ENCODE results near the gene DHX36.

Gene DHX36

GRCh38 chr3:154243353-154243752, 80.9 kb downstream of the DHX36 start:
- H3K4me3 ChIP-seq (ENCODE audit: control insufficient read depth in 1 of 7, extremely low read depth in 1 of 7, insufficient read depth in 4 of 7, low read depth in 2 of 7, low read length in 6 of 7), result no peak overlapping the region
- H3K27me3 ChIP-seq (replicated peaks in 2 of 5; ENCODE audit: control insufficient read depth in 4 of 5, insufficient read depth in 5 of 5, low read length in 4 of 5), result no peaks in the 10 kb centered on the region
- no peak for DNase-seq
- no peaks in the 10 kb centered on the region for H3K4me1 ChIP-seq (ENCODE audit: control extremely low read depth in 1 of 4, control insufficient read depth in 4 of 4, insufficient read depth in 4 of 4, low read length in 3 of 4)
- H3K27ac ChIP-seq (ENCODE audit: insufficient read depth in 1 of 2, low read depth in 1 of 2, low read length in 2 of 2, poor library complexity in 1 of 2, severe bottlenecking in 2 of 2), result no peak overlapping the region
- CTCF ChIA-PET, result no interaction called here
- 92% methylated on average over 1 of the region's 2 CpGs for WGBS (ENCODE audit: insufficient coverage)
- no peaks in the 10 kb centered on the region for H3K36me3 ChIP-seq (ENCODE audit: control insufficient read depth in 4 of 4, insufficient read depth in 4 of 4, low read length in 3 of 4)
- POLR2A ChIA-PET, result no interaction called here
- no peaks in the 10 kb centered on the region for H3K9me3 ChIP-seq (ENCODE audit: control extremely low read depth in 1 of 5, control insufficient read depth in 4 of 5, insufficient read depth in 2 of 5, low read depth in 1 of 5, low read length in 4 of 5)

- Histone ChIP-seq H3K27ac (ENCODE audit: insufficient read depth in 1 of 2, low read depth in 1 of 2, low read length in 2 of 2, poor library complexity in 1 of 2, severe bottlenecking in 2 of 2) (no peak overlapping the region), H3K36me3 (ENCODE audit: control insufficient read depth in 4 of 4, insufficient read depth in 4 of 4, low read length in 3 of 4) (no peaks in the 10 kb centered on the region), H3K4me3 (ENCODE audit: control insufficient read depth in 1 of 7, extremely low read depth in 1 of 7, insufficient read depth in 4 of 7, low read depth in 2 of 7, low read length in 6 of 7) (no peak overlapping the region), H3K27me3 (replicated peaks in 2 of 5; ENCODE audit: control insufficient read depth in 4 of 5, insufficient read depth in 5 of 5, low read length in 4 of 5) (no peaks in the 10 kb centered on the region), H3K4me1 (ENCODE audit: control extremely low read depth in 1 of 4, control insufficient read depth in 4 of 4, insufficient read depth in 4 of 4, low read length in 3 of 4) (no peaks in the 10 kb centered on the region), H3K9me3 (ENCODE audit: control extremely low read depth in 1 of 5, control insufficient read depth in 4 of 5, insufficient read depth in 2 of 5, low read depth in 1 of 5, low read length in 4 of 5) (no peaks in the 10 kb centered on the region)
- WGBS (ENCODE audit: insufficient coverage), result 96% methylated on average over 4 of the region's 4 CpGs
- ChIA-PET CTCF (no interaction called here), POLR2A (no interaction called here)
- DNase-seq, result no peak
Measured at GRCh38 chr3:154242766-154243165, 81.5 kb downstream of the DHX36 start.

- DNase-seq, result no peak
- Histone ChIP-seq H3K36me3 (ENCODE audit: control insufficient read depth in 4 of 4, insufficient read depth in 4 of 4, low read length in 3 of 4) (no peaks in the 10 kb centered on the region), H3K27ac (ENCODE audit: insufficient read depth in 1 of 2, low read depth in 1 of 2, low read length in 2 of 2, poor library complexity in 1 of 2, severe bottlenecking in 2 of 2) (no peak overlapping the region), H3K27me3 (replicated peaks in 2 of 5; ENCODE audit: control insufficient read depth in 4 of 5, insufficient read depth in 5 of 5, low read length in 4 of 5) (no peaks in the 10 kb centered on the region), H3K4me1 (ENCODE audit: control extremely low read depth in 1 of 4, control insufficient read depth in 4 of 4, insufficient read depth in 4 of 4, low read length in 3 of 4) (no peaks in the 10 kb centered on the region), H3K4me3 (ENCODE audit: control insufficient read depth in 1 of 7, extremely low read depth in 1 of 7, insufficient read depth in 4 of 7, low read depth in 2 of 7, low read length in 6 of 7) (no peak overlapping the region), H3K9me3 (ENCODE audit: control extremely low read depth in 1 of 5, control insufficient read depth in 4 of 5, insufficient read depth in 2 of 5, low read depth in 1 of 5, low read length in 4 of 5) (no peaks in the 10 kb centered on the region)
- ChIA-PET POLR2A (no interaction called here), CTCF (no interaction called here)
- 96% methylated on average over 5 of the region's 5 CpGs for WGBS (ENCODE audit: insufficient coverage)
Measured at GRCh38 chr3:154241496-154241895, 82.8 kb downstream of the DHX36 start.

GRCh38 chr3:154240235-154240634, 84.1 kb downstream of the DHX36 start:
- H3K4me3 ChIP-seq (ENCODE audit: control insufficient read depth in 1 of 7, extremely low read depth in 1 of 7, insufficient read depth in 4 of 7, low read depth in 2 of 7, low read length in 6 of 7), result no peak overlapping the region
- H3K4me1 ChIP-seq (ENCODE audit: control extremely low read depth in 1 of 4, control insufficient read depth in 4 of 4, insufficient read depth in 4 of 4, low read length in 3 of 4), result no peaks in the 10 kb centered on the region
- H3K9me3 ChIP-seq (ENCODE audit: control extremely low read depth in 1 of 5, control insufficient read depth in 4 of 5, insufficient read depth in 2 of 5, low read depth in 1 of 5, low read length in 4 of 5), result no peaks in the 10 kb centered on the region
- H3K27me3 ChIP-seq (replicated peaks in 2 of 5; ENCODE audit: control insufficient read depth in 4 of 5, insufficient read depth in 5 of 5, low read length in 4 of 5), result no peaks in the 10 kb centered on the region
- POLR2A ChIA-PET, result no interaction called here
- no peak overlapping the region for H3K27ac ChIP-seq (ENCODE audit: insufficient read depth in 1 of 2, low read depth in 1 of 2, low read length in 2 of 2, poor library complexity in 1 of 2, severe bottlenecking in 2 of 2)
- no peaks in the 10 kb centered on the region for H3K36me3 ChIP-seq (ENCODE audit: control insufficient read depth in 4 of 4, insufficient read depth in 4 of 4, low read length in 3 of 4)
- 100% methylated on average over 2 of the region's 6 CpGs for WGBS (ENCODE audit: insufficient coverage)
- DNase-seq, result no peak
- CTCF ChIA-PET, result interaction anchor here (0.8 kb wide), 1 partner anchor 10 kb away, joined by 3 read pairs; no protein-coding TSS in a partner anchor

GRCh38 chr3:154236331-154236730, 88.0 kb downstream of the DHX36 start:
- H3K4me1 ChIP-seq (ENCODE audit: control extremely low read depth in 1 of 4, control insufficient read depth in 4 of 4, insufficient read depth in 4 of 4, low read length in 3 of 4), result no peaks in the 10 kb centered on the region
- H3K27ac ChIP-seq (ENCODE audit: insufficient read depth in 1 of 2, low read depth in 1 of 2, low read length in 2 of 2, poor library complexity in 1 of 2, severe bottlenecking in 2 of 2), result no peak overlapping the region
- H3K4me3 ChIP-seq (ENCODE audit: control insufficient read depth in 1 of 7, extremely low read depth in 1 of 7, insufficient read depth in 4 of 7, low read depth in 2 of 7, low read length in 6 of 7), result no peak overlapping the region
- no CpG with 5 or more reads among the region's 3 CpGs for WGBS (ENCODE audit: insufficient coverage)
- no peaks in the 10 kb centered on the region for H3K9me3 ChIP-seq (ENCODE audit: control extremely low read depth in 1 of 5, control insufficient read depth in 4 of 5, insufficient read depth in 2 of 5, low read depth in 1 of 5, low read length in 4 of 5)
- H3K36me3 ChIP-seq (ENCODE audit: control insufficient read depth in 4 of 4, insufficient read depth in 4 of 4, low read length in 3 of 4), result no peaks in the 10 kb centered on the region
- CTCF ChIA-PET, result interaction anchor here (1.4 kb wide), 1 partner anchor 17 kb away, joined by 4 read pairs; no protein-coding TSS in a partner anchor
- no peak for DNase-seq
- H3K27me3 ChIP-seq (replicated peaks in 2 of 5; ENCODE audit: control insufficient read depth in 4 of 5, insufficient read depth in 5 of 5, low read length in 4 of 5), result no peaks in the 10 kb centered on the region
- POLR2A ChIA-PET, result no interaction called here

- peaks cover 0 to 3% (median 0%) of the 10 kb centered on the region in 4 experiments for H3K4me1 ChIP-seq (ENCODE audit: control extremely low read depth in 1 of 4, control insufficient read depth in 4 of 4, insufficient read depth in 4 of 4, low read length in 3 of 4)
- H3K4me3 ChIP-seq (ENCODE audit: control insufficient read depth in 1 of 7, extremely low read depth in 1 of 7, insufficient read depth in 4 of 7, low read depth in 2 of 7, low read length in 6 of 7), result no peak overlapping the region
- ChIA-PET POLR2A (no interaction called here), CTCF (no interaction called here)
- no peaks in the 10 kb centered on the region for H3K9me3 ChIP-seq (ENCODE audit: control extremely low read depth in 1 of 5, control insufficient read depth in 4 of 5, insufficient read depth in 2 of 5, low read depth in 1 of 5, low read length in 4 of 5)
- H3K36me3 ChIP-seq (ENCODE audit: control insufficient read depth in 4 of 4, insufficient read depth in 4 of 4, low read length in 3 of 4), result no peaks in the 10 kb centered on the region
- no peaks in the 10 kb centered on the region for H3K27me3 ChIP-seq (replicated peaks in 2 of 5; ENCODE audit: control insufficient read depth in 4 of 5, insufficient read depth in 5 of 5, low read length in 4 of 5)
- WGBS (ENCODE audit: insufficient coverage), result 100% methylated on average over 1 of the region's 1 CpG
- no peak overlapping the region for H3K27ac ChIP-seq (ENCODE audit: insufficient read depth in 1 of 2, low read depth in 1 of 2, low read length in 2 of 2, poor library complexity in 1 of 2, severe bottlenecking in 2 of 2)
- no peak for DNase-seq
Measured at GRCh38 chr3:154235330-154235729, 89.0 kb downstream of the DHX36 start.

GRCh38 chr3:154229217-154229590, 95.1 kb downstream of the DHX36 start:
- ChIA-PET POLR2A (no interaction called here), CTCF (interaction anchor here (0.9 to 1.9 kb wide), 2 partner anchors 14 to 23 kb away, joined by 3 to 7 read pairs; no protein-coding TSS in a partner anchor)
- no peak overlapping the region for H3K4me3 ChIP-seq (ENCODE audit: control insufficient read depth in 1 of 7, extremely low read depth in 1 of 7, insufficient read depth in 4 of 7, low read depth in 2 of 7, low read length in 6 of 7)
- 100% methylated on average over 1 of the region's 2 CpGs for WGBS (ENCODE audit: insufficient coverage)
- no peaks in the 10 kb centered on the region for H3K36me3 ChIP-seq (ENCODE audit: control insufficient read depth in 4 of 4, insufficient read depth in 4 of 4, low read length in 3 of 4)
- H3K4me1 ChIP-seq (ENCODE audit: control extremely low read depth in 1 of 4, control insufficient read depth in 4 of 4, insufficient read depth in 4 of 4, low read length in 3 of 4), result peaks cover 0 to 3% (median 0%) of the 10 kb centered on the region in 4 experiments
- H3K9me3 ChIP-seq (ENCODE audit: control extremely low read depth in 1 of 5, control insufficient read depth in 4 of 5, insufficient read depth in 2 of 5, low read depth in 1 of 5, low read length in 4 of 5), result no peaks in the 10 kb centered on the region
- DNase-seq, result no peak
- H3K27ac ChIP-seq (ENCODE audit: insufficient read depth in 1 of 2, low read depth in 1 of 2, low read length in 2 of 2, poor library complexity in 1 of 2, severe bottlenecking in 2 of 2), result no peak overlapping the region
- H3K27me3 ChIP-seq (replicated peaks in 2 of 5; ENCODE audit: control insufficient read depth in 4 of 5, insufficient read depth in 5 of 5, low read length in 4 of 5), result no peaks in the 10 kb centered on the region

Measured in common myeloid progenitor, CD34-positive (primary cell).